ENCODE measurements around the gene CNP.

Gene CNP

DNA sequence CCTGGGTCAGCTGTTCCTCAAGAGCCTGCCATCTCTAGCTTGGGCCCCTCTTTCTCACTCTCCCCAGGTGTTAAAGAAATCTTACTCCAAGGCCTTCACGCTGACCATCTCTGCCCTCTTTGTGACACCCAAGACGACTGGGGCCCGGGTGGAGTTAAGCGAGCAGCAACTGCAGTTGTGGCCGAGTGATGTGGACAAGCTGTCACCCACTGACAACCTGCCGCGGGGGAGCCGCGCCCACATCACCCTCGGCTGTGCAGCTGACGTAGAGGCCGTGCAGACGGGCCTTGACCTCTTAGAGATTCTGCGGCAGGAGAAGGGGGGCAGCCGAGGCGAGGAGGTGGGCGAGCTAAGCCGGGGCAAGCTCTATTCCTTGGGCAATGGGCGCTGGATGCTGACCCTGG, 6.8 kb downstream of the CNP start:
- no peak for DNase-seq

DNA sequence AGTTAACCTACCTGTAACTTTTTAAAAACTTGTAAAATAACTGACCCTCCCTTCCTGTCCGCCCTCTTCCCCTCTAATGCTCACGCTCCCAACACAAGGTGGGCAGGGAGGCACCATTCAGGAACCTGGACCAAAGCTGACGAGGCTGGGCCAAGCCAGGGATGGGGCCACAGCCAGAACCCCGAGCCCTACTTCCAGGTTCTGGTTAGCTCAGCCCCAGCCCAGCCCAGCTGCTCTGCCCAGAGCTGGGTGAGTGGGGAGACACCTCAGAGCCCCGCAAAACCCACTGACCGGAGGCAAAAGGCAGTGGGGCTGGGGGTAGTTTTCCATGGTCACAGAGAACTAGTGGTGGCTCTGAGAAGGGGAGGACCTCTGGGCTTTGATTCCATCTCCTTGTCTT, 7.4 kb downstream of the CNP start:
- no peak for DNase-seq

DNA sequence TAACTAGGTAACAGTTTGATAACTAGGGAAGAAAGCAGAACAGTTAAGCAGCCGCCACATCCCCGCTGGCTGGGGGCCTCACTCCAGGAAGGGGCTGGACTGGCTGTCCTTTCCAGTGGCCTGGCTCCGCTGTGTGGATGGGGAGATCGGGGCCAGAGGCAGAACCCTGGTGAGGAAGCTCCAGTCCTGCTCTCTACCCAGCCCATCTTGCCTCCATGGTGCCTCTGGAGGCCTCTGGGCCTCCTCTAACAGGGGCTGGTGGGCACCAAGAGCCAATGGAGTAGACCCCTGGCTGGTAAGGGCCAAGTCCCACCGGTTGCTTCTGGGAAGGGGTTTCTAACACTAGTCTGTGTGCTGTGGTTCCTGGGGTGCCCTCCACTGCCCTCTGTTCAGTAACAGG, 8.1 kb downstream of the CNP start:
- DNase-seq, result no peak

DNA sequence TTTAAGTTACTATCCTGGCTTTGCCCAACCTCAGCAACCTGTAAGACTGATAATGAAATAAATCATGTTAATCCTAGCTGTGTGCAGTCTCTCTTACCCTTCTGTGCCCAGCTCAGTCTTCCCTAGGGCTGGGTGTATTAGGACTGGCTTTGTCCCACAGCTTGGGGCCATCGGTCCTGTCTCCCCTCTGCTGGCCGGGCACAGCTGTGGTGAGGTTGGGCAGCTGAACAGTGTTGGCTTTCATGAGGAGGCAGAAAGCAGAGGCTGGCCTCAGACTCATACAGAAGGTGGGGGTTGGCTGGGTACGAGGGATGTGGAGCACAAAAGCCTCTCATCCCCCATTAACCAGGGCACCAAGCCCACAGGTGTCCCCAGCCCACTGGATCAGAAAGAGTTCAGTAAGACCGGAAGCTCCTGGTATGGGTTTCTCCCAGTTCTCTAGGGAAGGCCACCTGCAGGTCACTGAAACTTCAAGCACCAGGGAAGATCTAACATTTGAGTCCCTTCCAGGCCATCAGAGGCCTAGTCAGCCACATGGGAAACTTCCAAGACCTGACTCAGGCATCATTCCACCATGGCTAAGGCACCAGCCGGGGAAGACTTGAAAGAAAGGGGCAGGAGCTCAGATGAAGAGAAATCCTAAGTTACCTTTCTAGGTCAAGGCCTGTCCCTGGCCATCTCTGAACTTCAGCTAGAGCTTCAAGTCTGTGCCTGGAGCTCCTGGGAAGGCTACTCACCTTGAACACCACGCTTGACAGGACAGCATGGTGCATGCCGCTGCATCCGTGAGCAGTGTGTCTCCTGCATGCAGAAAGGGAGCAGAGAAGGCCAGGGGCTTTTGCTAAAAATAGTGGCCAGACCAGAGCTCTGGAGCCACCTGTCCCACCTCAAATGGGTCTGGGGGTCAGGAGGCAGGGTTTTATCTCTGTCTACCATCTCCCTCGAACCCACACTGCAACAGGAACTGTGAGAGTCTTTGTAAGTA, 8.8 kb downstream of the CNP start:
- DNase-seq, result no peak

DNA sequence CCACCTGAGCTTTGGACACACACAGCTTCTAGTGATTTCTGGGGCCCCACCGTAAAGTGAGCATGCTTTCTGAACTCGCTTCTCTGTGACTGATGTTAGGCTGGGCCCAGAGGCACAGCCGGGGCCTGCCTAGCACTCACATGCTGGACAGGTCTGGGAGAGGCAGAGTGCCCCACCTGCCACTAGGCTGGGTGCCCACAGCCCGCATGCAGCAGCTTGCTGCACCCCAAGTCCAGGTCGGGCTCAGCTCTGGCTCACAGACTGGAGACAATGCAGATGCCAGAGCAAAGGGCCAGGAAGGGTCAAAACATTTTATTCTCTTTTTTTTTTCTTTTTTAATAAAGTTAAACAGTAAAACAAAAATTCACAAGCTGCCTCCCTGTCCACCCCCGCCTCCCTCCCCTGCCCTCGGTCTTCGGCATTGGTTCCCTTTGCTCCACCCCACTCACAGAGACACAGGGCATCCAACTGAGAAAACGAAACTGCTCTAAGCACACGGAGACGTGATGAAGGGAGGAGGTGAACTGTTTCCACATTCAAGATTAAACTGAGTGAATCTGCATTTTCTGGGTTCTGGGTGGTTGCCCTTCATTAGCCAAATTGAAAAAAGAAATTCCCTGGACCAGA, 9.7 kb downstream of the CNP start:
- DNase-seq, result no peak

DNA sequence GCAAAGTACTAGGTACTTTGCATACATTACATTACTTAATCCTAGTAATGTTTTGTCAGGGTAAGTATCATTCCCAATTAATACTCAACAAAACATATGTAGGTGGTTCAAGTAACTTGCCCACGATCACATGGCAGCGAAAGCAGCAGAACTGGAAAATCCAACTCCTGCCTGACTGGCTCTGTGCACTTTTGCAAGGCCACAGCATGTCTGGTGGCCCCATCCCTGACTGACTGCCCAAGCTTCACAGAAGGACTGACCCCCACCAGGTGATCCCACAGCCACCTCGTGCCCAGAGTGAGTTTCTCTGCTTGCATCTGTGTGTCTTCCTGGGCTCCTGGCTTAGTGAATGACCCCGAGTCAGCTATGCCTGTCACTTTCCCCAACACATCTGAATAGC, 11.4 kb downstream of the CNP start:
- no peak for DNase-seq

DNA sequence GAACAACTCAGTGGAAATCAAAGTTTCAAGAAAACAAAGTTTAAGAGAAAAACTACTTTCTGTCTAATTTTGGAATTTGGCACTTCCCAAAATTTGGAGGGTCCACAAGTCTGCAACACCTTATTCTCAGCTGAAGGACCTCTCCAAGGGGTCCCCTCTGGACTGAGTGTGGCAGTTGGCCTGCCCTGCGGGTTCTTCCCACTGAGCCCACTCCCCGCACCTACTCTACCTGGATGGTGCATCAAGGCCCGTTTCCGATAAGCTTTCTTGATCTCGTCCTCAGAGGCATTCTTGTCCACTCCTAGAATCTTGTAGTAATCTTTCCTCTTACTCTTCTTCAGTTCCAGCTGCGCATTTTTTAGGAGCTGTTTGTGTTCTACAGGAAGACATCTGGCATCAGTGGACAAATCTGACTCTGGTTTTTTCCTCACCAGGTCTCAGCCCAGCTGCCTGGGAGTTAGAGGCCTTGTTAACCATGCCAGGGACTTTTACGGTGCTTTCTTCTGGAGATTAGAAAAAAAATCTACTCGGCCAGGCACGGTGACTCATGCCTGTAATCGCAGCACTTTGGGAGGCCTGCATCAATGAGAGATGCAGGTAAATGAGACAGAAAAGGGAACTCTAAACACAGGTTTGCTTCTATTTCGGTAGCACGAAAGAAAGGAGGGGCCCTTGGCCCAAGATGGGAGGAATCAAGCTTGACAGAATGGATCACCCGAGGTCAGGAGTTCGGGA, 15.6 kb downstream of the CNP start:
- DNase-seq, result no peak

DNA sequence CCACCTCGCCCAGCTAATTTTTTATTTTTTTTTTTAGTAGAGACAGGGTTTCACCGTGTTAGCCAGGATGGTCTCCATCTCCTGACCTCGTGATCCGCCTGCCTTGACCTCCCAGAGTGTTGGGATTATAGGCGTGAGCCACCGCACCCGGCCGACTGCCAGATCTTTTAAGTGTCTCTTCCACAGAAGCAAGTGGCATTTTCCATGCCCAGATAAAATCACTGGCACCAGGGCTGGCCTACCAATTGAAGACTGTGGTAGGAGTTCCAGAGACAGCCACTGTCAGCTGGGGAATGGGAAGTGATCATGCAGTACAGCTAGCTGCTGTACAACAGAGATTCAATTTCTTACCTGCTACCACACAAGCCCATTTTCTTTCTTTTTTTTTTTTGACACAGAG, 17.9 kb downstream of the CNP start:
- no peak for DNase-seq

DNA sequence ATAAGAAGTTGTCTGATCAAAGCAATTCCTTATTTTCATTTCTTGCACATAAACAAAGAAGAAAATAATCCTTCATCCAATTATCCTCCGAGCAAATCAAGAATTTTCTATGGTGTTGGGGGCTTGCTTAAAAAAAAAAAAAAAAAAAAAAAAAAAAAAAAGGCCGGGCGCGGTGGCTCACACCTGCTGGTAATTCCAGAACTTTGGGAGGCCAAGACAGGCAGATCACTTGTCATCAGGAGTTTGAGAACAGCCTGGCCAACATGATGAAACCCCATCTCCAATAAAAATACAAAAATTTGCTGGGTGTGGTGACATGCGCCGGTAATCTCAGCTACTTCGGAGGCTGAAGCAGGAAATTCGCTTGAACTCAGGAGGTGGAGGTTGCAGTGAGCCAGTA, 19.3 kb downstream of the CNP start:
- no peak for DNase-seq

DNA sequence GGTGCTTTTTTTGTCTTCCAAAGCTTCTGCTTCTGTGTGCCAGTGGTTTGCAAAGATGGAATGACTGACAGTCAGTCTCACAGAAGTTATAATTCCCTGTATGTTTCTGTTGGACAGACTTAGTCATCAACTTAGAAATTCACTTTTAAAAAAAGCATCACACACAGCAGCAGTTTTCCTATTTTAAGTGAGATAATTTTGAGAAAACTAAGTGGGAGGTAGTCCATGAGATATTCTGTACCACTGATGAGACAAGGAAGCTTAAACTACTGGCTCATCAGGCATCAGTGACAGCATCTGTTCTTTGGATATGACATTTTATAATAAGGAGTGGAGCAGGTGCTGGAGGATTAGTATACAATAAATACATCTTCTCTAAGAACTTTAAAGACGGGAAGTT, 20.0 kb downstream of the CNP start:
- no peak for DNase-seq

DNA sequence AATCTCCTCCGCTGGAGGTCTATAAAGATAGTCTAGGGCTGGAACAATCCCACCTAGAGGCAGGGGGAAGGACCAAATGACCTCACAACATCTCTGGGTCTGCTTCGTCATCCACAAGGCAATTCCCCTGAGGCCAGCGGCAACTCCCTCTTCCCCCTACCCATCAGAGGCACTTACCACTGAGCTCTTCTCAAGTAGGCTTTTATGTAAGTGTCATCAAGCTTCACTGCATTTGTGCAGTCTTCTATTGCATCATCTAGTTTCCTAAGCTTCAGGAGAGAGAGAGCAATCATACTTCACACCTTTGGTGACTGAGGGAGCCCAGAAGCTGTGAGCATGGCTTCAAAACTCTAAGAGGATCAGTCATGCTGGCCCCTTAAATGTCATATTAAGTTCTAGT, 21.0 kb downstream of the CNP start:
- DNase-seq, result no peak

DNA sequence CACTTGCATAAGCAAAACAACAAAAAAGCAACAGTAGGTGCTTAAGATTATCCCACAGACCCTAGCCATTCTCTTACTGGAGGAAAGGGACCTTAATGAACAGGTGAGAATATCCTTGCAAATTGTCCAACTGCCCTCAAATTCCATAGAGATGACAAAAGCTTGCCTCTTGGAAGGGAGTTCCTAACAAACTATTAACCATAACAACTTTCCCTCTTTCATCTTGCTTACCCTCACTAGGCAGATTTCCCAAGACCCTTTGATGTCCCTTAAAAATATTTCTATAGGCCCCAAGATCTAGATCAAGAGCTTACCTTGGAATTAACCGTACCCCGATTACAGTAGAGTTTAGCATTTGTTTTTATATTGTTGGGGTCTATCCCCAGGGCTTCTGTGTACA, 21.8 kb downstream of the CNP start:
- no peak for DNase-seq

DNA sequence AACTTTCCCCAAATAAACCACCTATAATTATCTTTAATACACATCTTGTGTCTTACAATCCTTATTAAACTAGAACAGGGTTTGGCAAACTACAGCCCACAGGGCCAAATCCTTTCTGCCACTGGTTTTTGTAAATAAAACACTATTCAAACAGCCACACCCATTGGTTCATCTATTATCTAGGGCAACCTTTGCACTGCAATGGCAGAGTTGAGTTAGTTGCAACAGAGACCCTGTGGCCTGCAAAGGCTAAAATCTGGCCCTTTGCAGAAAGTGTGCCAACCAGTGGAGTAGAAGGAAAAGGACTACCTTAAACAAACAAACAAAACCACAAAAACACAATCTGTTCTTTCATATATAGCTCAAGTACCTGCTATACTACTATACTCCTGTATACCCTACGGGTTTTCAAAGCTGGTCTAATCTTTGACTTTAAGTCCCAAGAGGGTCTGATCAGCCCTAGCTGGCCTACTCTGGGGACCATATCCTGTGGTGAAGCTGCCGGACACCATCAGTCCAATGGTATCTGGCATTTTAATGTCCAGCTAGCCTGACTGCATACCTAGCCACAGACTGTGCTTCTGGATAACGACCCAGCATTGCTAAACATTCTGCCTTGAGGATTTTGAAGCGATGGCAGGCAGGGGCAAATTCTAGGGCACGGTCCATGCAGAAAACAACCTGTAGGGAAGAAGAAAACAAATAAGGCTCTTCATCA, 23.3 kb downstream of the CNP start:
- no peak for DNase-seq

DNA sequence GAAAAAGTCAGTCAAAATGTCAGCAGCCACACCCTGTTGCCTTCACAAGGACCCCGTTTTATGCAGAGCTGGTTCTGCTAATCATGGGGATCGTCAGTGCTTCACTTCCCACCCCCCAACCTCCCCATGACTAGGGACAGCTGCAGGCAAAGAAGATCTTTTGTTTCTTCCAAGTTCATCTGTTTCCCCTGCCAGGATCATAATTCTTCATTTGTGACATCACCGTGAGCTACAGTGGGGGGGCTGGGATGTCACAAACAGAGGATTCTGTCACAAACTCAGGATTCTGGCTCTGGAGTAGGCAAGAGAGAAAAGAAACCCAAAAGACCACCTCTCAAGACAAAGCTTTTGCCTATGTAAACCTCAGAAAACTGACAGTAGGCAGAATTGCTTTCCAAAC, 26.0 kb downstream of the CNP start:
- no peak for DNase-seq

DNA sequence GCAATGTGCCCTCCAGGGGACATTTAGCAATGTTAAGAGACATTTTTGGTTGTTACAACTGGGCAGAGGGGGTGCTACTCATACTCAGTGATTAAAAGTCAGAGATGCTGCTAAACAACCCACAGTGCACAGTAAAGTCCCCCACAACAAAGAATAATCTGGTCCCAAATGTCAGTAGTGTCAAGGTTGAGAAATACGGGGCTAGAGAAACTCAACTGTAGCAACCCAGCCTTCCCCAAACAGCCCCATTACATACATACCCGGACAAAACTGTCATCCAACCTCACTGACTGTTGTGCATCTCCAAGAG, 30.2 kb downstream of the CNP start:
- DNase-seq, result no peak

DNA sequence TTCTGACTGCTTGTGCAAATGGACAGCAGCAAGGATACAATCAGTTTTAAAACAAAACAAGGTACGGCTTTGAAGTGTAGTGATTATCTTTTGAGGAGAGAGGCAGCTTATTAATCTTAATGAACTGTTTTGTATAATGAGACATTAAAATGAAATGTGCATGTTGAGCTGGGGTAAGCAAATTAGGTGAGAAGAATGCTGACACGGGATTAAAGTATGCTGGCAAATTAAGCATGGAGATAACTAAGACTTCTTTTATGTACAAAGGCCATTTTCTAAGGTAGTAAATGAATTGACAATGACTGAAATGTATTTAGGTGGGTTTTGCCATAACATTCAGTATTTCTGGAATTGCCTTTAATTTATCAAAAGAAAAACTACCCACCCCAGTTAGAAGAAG, 31.9 kb downstream of the CNP start:
- no peak for DNase-seq

DNA sequence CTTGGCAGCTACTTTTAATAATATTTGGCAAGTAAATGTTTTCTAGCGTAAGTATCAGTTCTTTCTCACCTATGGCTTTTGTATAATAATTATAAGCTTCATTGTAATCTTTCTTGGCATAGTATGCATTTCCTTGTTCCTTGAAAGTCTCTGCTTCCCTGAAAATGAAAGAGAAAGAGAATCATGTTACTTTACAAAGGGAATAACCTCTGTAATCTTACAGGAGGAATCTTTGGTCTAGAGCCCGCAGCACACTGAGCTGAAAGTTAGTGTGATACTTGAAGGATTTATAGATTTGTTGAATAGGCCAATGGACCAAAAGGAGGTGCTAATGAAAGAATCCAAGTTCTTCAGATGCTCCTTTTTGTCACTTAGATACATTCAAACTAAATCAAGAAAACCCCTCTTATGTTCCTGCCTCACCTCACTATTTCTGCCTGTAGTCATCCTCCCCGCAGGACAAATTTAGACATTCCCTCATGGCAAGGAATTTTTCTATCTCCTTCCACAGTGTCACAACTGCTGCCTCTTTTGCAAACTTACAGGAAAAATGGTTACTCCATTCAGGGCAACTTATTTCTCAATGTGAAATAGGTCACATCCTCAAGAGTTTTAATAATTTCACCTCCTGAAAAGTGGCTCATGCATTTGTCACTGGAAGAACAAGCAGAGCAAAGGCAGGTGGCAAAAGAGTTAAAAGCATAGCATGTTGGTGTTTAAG, 34.0 kb downstream of the CNP start:
- DNase-seq, result no peak

DNA sequence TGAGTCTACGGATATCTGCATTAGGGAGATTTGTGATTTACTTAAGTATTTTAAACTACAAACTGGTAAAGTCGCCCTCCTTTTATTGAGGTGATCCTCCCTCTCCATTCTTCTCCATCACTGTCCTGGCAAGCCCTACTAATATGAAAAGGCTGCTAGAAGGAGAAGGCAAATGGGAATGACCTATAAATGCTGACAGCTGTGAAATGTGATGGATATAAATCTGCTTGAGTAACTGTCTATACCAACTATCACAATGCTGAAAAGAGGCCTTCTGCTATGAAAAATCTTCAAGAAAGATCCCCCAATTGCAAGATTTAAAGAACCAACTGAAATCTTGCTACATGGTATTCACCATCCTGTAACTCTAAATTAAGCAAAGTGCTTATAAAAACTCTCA, 35.1 kb downstream of the CNP start:
- DNase-seq, result no peak

DNA sequence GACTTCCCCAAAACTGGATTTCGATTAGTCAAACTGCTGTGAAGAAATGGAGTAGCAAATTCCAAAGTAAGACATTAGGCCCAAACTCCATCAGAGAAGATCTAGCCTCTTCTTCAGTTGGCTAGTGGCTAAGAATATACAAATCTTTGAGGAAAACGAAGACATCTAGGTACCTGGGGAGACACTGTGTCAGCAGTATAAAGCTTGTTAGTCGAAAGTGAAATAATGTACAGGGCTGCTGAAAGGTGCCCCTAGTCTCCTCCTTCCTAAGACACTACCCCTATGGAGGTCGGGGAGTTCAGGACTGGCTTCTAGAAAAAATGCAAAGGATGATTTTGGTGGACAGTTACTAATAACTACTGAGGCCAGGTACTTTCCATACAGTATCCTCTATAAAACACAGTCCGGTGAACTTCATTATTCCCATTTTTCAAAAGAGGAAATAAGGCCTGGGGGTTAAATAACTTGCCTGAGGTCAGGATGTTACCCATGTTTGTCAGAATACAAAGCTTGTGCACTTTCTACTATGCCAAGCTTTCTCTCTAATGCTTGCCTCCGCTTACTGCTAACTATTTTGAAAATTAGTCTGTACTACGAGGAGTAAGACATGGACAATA, 35.7 kb downstream of the CNP start:
- no peak for DNase-seq

DNA sequence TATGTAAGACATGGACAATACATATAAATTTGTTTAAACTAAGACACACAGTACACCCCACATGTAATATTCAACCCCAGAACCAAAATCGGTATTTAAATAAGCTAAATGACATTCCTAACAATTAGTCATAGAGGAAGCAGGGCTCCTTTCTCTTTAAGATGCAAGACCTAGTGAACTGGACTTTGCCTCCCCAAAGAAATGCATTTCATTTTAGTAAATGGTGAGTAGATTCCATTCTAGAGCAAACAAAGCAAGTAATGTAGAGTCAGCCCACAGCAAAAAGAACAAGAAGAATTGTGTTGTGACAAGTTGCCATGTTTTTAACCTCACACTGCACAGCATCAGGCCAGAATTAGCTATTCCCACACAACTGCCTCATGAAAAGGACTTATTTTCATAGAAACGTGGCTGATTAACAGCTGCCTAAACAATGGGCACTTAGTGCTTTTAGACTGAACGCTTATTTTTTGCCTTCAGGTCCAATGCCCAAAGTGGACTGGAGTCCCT, 36.3 kb downstream of the CNP start:
- no peak for DNase-seq

DNA sequence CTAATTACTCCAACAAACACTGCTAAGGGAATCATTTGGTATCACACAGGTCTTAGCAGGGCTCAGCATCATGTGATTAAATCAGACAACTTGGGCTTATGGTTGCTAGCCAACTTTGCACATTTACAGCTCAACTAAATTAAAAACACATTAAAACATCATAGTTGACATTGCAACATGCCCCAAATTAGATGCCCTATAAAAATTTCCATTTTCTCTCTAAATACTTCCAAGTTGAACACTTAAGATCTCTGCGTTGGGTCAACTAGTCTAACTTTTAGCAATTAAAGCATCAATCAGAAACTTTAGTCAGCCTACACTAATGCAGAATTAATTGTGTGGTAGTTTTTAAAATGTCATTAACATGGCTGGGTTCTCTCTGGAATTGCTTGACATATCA, 38.6 kb downstream of the CNP start:
- DNase-seq, result no peak

DNA sequence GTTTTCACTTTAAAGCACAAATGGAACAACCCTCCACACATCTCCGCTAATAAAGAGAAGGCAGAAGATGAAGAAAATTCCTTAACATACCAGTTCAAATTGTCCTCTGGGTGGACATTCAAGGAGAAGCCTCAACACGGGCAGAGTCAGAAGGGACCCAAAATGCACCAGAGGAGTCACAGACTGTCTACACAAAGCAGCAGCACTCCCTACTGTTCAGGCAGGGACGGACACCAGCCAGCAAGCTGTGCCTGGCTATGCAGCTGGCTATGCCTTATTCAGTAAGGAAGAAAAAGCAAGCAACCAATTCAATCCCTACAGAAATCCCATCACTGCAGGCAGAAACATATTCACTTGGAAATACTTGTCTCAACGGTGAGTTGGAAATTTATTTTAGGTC, 42.6 kb downstream of the CNP start:
- no peak for DNase-seq
